Measurements from ENCODE around the gene LOXL1.

DNA sequence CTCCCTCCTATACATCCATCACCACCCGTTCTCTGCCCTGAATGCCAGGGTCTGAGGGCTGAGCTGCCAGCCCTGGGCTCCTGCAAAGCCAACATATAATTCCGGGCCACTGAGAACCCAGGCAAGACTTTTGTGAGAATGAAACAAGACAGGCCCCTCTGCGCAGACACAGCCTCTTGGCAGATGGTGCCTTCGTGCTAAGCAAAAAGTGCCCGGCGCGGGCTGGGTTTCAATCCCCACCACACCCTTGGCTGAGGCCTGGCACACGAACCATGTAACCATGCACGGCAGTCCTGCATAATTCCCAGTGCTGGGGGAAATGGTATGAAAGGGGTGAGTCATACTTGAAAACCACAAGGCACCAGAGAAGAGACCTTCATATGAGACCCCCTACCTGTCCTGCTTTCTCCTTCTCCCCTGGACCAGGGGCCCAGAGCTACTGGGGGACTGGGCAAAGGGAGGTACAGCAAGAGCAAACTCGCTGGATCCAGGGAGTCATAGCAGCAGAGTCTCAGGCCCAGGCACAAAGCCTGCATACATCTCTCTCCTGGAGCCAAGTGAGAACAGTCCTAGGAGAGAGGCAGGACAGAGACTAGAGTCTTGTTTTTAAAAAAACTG is 26.1 kb upstream of the LOXL1 start:
- TF ChIP-seq, protein P1, sequence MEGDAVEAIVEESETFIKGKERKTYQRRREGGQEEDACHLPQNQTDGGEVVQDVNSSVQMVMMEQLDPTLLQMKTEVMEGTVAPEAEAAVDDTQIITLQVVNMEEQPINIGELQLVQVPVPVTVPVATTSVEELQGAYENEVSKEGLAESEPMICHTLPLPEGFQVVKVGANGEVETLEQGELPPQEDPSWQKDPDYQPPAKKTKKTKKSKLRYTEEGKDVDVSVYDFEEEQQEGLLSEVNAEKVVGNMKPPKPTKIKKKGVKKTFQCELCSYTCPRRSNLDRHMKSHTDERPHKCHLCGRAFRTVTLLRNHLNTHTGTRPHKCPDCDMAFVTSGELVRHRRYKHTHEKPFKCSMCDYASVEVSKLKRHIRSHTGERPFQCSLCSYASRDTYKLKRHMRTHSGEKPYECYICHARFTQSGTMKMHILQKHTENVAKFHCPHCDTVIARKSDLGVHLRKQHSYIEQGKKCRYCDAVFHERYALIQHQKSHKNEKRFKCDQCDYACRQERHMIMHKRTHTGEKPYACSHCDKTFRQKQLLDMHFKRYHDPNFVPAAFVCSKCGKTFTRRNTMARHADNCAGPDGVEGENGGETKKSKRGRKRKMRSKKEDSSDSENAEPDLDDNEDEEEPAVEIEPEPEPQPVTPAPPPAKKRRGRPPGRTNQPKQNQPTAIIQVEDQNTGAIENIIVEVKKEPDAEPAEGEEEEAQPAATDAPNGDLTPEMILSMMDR (IDR thresholded peaks at IDR 0.05; ENCODE audit: low read length): no peak
- TF ChIP-seq EZH2 (IDR thresholded peaks at IDR 0.05; ENCODE audit: borderline replicate concordance, low read length): no peak
